AG09309 (cell line): ENCODE data around the gene RHO.
"Not testable (repeated sequence)": the region's sequence is repeated elsewhere in the genome, so short reads cannot be mapped to it uniquely, and the experiment has no call there.

Experiments
- DNase-seq: peaks from one replicate; pipeline ENCODE4 v3.0.0-alpha.2; 2010; ENCODE audit warnings: low read depth
- H3K4me3 ChIP-seq: 2 replicates; pipeline ENCODE4 v1.5.1; 2011; ENCODE audit warnings: mild to moderate bottlenecking, low read depth, low read length, moderate library complexity; ENCODE audit not compliant: control insufficient read depth
- CTCF ChIP-seq: IDR thresholded peaks from 2 replicates; pipeline ENCODE4 v1.5.1; 2011; ENCODE audit warnings: mild to moderate bottlenecking, low read depth, low read length, inconsistent platforms; ENCODE audit not compliant: insufficient read depth, control insufficient read depth; ENCODE audit errors: missing control alignments

The RHO gene

DNA sequence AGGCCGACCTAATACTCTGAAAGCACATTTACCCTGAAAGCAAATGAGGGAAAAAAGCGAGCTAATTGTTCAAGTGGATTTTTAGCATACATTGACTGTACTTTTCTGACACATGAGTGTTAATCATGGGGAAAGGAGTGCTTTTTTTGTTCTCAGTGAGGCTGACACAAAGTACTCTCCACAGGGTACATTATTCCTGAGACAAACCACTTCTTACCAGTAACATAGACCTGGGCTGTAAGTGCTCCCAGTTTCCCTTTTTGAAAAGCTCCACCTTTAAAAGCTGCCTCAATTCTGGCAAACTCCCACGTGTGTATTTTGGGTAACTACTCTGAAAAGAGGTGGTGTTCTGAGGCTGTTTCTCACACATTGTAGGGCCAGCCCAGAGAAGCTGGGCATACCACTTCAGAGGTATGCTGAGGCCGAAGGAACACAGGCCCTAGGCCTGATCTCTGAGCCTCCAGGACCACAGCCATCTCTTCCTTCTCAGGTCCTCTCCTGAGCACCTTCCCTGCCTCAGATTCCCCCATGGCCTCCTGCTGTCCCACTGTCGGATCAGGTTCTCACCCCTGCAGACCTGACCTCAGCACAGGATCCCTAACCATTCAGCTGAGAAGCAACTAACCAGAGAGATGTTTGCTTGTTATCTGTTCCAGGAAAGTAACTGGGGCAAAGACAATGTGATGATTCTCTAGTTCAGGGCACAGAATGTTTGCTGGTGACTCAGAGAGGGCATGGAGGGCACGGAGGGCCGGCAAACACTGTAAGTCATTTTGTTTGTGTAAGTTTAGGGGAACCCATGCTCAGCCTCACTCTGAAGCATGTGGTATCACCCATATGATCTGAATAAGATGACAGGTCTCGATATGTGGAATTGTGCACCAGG, 29.6 kb upstream of the RHO start:
- not testable (repeated sequence) for DNase-seq, H3K4me3 ChIP-seq

GRCh38 chr3:129499604-129500333, 28.7 kb upstream of the RHO start:
- H3K4me3 ChIP-seq, DNase-seq: not testable (repeated sequence)

GRCh38 chr3:129500334-129500658, 28.1 kb upstream of the RHO start:
- TF ChIP-seq CTCF: no peak

GRCh38 chr3:129501630-129502029, 26.8 kb upstream of the RHO start:
- DNase-seq: no peak
- no peak for TF ChIP-seq CTCF
- H3K4me3 ChIP-seq: no peak overlapping the region

More at GRCh38 chr3:129500334-129500658, 28.1 kb upstream of the RHO start:
- no peak overlapping the region for H3K4me3 ChIP-seq
- no peak for DNase-seq

DNA sequence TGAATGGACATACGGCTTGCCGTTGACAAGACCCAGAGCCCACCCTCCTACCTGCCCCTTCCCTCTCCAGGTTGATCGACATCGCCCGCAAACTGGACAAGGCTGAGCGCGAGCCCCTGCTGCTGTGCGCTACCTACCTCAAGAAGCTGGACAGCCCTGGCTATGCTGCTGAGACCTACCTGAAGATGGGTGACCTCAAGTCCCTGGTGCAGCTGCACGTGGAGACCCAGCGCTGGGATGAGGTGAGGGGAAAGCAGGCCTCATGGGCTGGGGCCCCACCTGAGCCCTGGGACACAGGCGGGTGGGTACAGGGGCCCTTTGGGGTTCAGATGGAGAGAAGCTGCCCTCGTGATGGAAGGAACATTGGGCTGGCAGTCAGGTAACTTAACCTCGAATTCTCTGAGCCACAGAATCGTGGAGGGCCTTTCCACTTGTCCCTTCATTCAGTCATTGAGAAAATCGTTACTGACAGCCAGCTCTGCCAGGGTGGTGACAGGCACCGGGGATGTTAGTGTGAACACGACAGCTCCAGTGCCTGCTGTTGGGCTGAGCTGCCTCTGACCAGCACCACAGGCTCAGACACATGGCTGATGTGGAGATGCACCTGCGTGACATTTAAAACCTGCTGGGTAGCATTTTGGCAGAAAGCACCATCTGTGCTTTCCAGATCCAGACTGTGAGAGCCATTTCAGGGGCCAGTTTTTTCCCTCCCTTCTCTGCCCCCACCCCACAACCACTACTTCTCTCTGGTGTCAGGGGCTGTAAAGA, 25.6 kb upstream of the RHO start:
- TF ChIP-seq CTCF: no peak
- no peak overlapping the region for H3K4me3 ChIP-seq
- DNase-seq: no peak

DNA sequence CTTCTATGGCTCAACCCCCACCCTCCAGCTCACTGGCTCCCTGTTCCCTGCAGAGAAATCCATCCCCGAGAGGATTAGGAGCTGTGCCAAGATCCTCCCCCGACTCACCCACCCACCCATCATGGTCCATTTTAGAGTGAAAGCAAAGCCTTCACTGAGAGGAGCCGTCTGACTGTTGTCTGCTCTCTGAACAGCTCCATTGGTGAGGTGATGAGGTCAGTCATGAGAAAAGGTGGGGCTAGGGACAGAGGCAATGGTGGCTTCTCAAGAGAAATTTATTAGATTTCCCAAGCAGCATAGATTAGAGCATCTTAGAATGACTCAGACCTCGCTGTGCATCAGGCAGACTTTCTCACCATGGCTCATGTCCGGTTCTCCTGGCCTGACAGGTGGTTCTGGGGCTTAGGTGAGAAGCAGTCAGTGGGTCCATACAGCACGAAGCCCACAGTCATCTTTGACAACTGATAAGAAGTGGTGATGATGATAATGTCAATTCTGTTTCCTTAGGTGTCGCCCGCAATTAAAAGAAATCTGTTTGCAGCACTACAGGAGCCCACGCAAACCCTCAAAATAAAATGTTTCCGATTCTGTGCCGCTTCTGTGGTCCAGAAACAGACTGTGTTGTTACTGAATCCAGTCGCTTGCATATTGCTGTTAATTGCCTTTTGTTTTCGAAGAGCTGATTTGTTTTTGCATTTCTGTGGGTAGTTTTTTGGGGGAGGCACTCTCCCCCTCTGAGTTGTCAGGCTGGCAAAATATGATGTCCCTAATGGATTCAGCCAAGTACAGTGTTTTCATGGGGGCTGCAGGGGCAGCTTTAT, 24.8 kb upstream of the RHO start:
- no peak for TF ChIP-seq CTCF
- H3K4me3 ChIP-seq: no peak overlapping the region
- DNase-seq: no peak

- TF ChIP-seq CTCF: no peak
- no peak overlapping the region for H3K4me3 ChIP-seq
- DNase-seq: no peak
Measured at GRCh38 chr3:129504471-129505100, 23.9 kb upstream of the RHO start.
